Measurements from ENCODE around the gene RBM11. TPM values are rescaled to one million over a fixed set of nuclear protein-coding genes. Genes with fewer than 3 reads are reported as not detected.

Gene RBM11
- total and polyA plus RNA-seq, 2 of the 8 experiments (the other 6 are each of a cell fraction or from before 2014, with no cell fraction given): 3.9 to 10.1 TPM

DNA sequence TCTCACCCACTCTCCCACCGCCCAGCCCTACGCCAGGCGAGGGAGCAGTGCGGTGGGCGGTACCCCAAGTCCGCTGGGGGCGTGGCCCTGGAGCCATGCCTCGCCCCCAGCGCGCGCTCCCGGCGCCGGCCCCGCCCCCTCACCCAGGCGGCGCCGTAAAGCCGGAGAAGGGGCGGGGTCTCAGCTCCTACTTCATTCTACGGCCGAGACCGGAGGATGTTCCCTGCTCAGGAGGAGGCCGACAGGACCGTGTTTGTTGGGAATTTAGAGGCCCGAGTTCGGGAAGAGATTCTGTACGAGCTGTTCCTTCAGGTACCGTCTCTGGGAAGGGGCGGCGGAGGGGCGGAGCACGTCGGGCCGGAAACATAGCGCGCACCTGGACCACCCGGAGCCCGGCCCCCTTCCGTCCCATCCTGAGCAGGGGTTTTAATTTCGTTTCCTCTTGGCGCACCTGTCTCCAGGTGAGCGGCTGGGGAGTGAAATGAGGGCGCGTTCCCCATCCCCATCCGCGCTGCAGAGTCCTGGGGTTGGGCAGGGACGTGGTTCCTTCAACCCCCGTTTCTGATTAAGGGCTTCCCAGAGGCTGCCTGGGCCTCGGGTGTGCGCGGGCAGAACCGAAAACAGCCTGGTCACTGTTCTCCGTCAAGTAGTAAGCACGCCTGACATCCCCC, at the start of gene RBM11 (continued):
- TF ChIP-seq, protein P1, sequence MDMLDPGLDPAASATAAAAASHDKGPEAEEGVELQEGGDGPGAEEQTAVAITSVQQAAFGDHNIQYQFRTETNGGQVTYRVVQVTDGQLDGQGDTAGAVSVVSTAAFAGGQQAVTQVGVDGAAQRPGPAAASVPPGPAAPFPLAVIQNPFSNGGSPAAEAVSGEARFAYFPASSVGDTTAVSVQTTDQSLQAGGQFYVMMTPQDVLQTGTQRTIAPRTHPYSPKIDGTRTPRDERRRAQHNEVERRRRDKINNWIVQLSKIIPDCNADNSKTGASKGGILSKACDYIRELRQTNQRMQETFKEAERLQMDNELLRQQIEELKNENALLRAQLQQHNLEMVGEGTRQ (IDR thresholded peaks at IDR 0.05; ENCODE audit: low read length): no peak
- TF ChIP-seq RBBP5 (IDR thresholded peaks at IDR 0.05; ENCODE audit: borderline replicate concordance, low read depth, low read length) (peak; percentile 57; the same call in 1 of the 2 replicates), POU5F1 (IDR thresholded peaks at IDR 0.05; ENCODE audit: low read depth, low read length) (no peak), SUZ12 (IDR thresholded peaks at IDR 0.05; ENCODE audit: low read length) (no peak), KDM4A (IDR thresholded peaks at IDR 0.05; ENCODE audit: low read depth, low read length, severe bottlenecking) (peak; percentile 86), RXRA (IDR thresholded peaks at IDR 0.05; ENCODE audit: insufficient read depth, low read depth, low read length) (no peak), BACH1 (IDR thresholded peaks at IDR 0.05; ENCODE audit: low read length) (no peak), GTF2F1 (IDR thresholded peaks at IDR 0.05; ENCODE audit: borderline replicate concordance, low read depth, low read length) (no peak), CEBPB (IDR thresholded peaks at IDR 0.05; ENCODE audit: low read depth, low read length) (no peak), SP4 (IDR thresholded peaks at IDR 0.05; ENCODE audit: low read length) (no peak), RNF2 (IDR thresholded peaks at IDR 0.05; ENCODE audit: borderline replicate concordance, low read depth, low read length, missing control alignments, poor library complexity, severe bottlenecking) (no peak), TAF1 (IDR thresholded peaks at IDR 0.05; ENCODE audit: low read depth, low read length) (peak; percentile 46; the same call in 1 of the 2 replicates), SIX5 (IDR thresholded peaks at IDR 0.05; ENCODE audit: low read depth, low read length) (no peak), TBP (IDR thresholded peaks at IDR 0.05; ENCODE audit: low read depth, low read length) (no peak), PHF8 (conservative IDR thresholded peaks at IDR 0.05; ENCODE audit: low read depth, low read length) (peak; percentile 54), ASH2L (IDR thresholded peaks at IDR 0.05; ENCODE audit: low read length) (peak; percentile 83)
